MM.1S (cell line): ENCODE measurements around the gene ZNF619.
"Not testable (repeated sequence)": the region's sequence is repeated elsewhere in the genome, so short reads cannot be mapped to it uniquely, and the experiment has no call there.

ENCODE experiments used
- DNase-seq: peaks from one replicate; pipeline ENCODE4 v3.0.0-alpha.2; 2015
- H2AFZ ChIP-seq: fragments of 300-600 bp; sonication (generic); 2 replicates; pipeline ENCODE4 v1.6.0; 2016; ENCODE audit warnings: antibody characterized with exemption, low read length
- H3F3A ChIP-seq: fragments of 300-600 bp; sonication (generic); 2 replicates; pipeline ENCODE4 v1.6.1; 2016; ENCODE audit warnings: mild to moderate bottlenecking, antibody characterized with exemption, low read length, moderate library complexity, mixed read lengths; ENCODE audit not compliant: insufficient read depth
- H3K27ac ChIP-seq: fragments of 300-600 bp; sonication (generic); 2 replicates; pipeline ENCODE4 v1.5.1; 2016; ENCODE audit warnings: mild to moderate bottlenecking, low read length
- H3K27me3 ChIP-seq: fragments of 300-600 bp; sonication (generic); replicated peaks from 2 replicates; pipeline ENCODE4 v1.6.0; 2016; ENCODE audit warnings: low read length; ENCODE audit not compliant: insufficient read depth
- H3K36me3 ChIP-seq: fragments of 300-600 bp; sonication (generic); replicated peaks from 2 replicates; pipeline ENCODE4 v1.6.1; 2016; ENCODE audit warnings: mild to moderate bottlenecking, low read length, mixed read lengths; ENCODE audit not compliant: insufficient read depth
- H3K4me1 ChIP-seq: fragments of 300-600 bp; sonication (generic); 2 replicates; pipeline ENCODE4 v1.6.1; 2016; ENCODE audit warnings: low read length, mixed read lengths
- H3K4me2 ChIP-seq: fragments of 300-600 bp; sonication (generic); 2 replicates; pipeline ENCODE4 v1.6.0; 2016; ENCODE audit warnings: low read depth, low read length
- H3K4me3 ChIP-seq: fragments of 300-600 bp; sonication (generic); 2 replicates; pipeline ENCODE4 v1.5.1; 2016; ENCODE audit warnings: low read length, mixed read lengths
- H3K79me2 ChIP-seq: fragments of 300-600 bp; sonication (generic); 2 replicates; pipeline ENCODE4 v1.6.1; 2016; ENCODE audit warnings: mixed run types, low read length, mixed read lengths
- H3K9ac ChIP-seq: fragments of 300-600 bp; sonication (generic); 2 replicates; pipeline ENCODE4 v1.6.1; 2016; ENCODE audit warnings: low read length, mixed read lengths
- H3K9me2 ChIP-seq: fragments of 300-600 bp; sonication (generic); replicated peaks from 2 replicates; pipeline ENCODE4 v1.6.1; 2016; ENCODE audit warnings: mild to moderate bottlenecking, low read length, mixed read lengths; ENCODE audit not compliant: insufficient read depth
- H3K9me3 ChIP-seq: fragments of 300-600 bp; sonication (generic); replicated peaks from 2 replicates; pipeline ENCODE4 v1.6.1; 2016; ENCODE audit warnings: mild to moderate bottlenecking, low read length, mixed read lengths; ENCODE audit not compliant: insufficient read depth
- H4K20me1 ChIP-seq: fragments of 300-600 bp; sonication (generic); 2 replicates; pipeline ENCODE4 v1.6.1; 2016; ENCODE audit warnings: mild to moderate bottlenecking, low read length, moderate library complexity, mixed read lengths; ENCODE audit not compliant: insufficient read depth
- CTCF ChIP-seq: fragments of 300-600 bp; sonication (generic); IDR thresholded peaks from 2 replicates; pipeline ENCODE4 v1.5.1; 2016; ENCODE audit warnings: antibody characterized with exemption, low read length, mixed read lengths
- EZH2 ChIP-seq: fragments of 300-600 bp; sonication (generic); optimal IDR thresholded peaks from 2 replicates; pipeline ENCODE3; 2017; ENCODE audit warnings: low read depth, mild to moderate bottlenecking, antibody characterized with exemption, low read length, mixed read lengths
- EZH2phosphoT487 ChIP-seq: fragments of 300-600 bp; sonication (generic); IDR thresholded peaks from 2 replicates; pipeline ENCODE4 v1.6.1; 2018; ENCODE audit warnings: antibody characterized with exemption, low read length

ZNF619 gene

GRCh38 chr3:40461161-40461560 is 15.8 kb upstream of the ZNF619 start:
- Histone ChIP-seq H3K79me2 (peaks cover 30% of the 10 kb centered on the region), H3K36me3 (peaks cover 16% of the 10 kb centered on the region), H4K20me1 (peaks cover 5% of the 10 kb centered on the region; the same call in 1 of the 2 replicates), H3K4me3 (no peak overlapping the region), H2AFZ (no peak overlapping the region), H3K9ac (no peak overlapping the region), H3K9me3 (no peaks in the 10 kb centered on the region), H3F3A (peaks cover 23% of the 10 kb centered on the region), H3K4me2 (no peak overlapping the region), H3K4me1 (peaks cover 9% of the 10 kb centered on the region), H3K27me3 (no peaks in the 10 kb centered on the region), H3K27ac (no peak overlapping the region), H3K9me2 (no peaks in the 10 kb centered on the region)
- TF ChIP-seq CTCF (no peak), EZH2phosphoT487 (no peak), EZH2 (no peak)
- DNase-seq: no peak

- H3K9ac ChIP-seq, H3K4me3 ChIP-seq, H3K27me3 ChIP-seq, H4K20me1 ChIP-seq, H3K9me2 ChIP-seq, DNase-seq, H3K9me3 ChIP-seq, H3K27ac ChIP-seq, H3K4me2 ChIP-seq, H3K4me1 ChIP-seq, H2AFZ ChIP-seq: not testable (repeated sequence)
- Histone ChIP-seq H3F3A (peaks cover 30% of the 10 kb centered on the region), H3K79me2 (peaks cover 23% of the 10 kb centered on the region), H3K36me3 (peaks cover 16% of the 10 kb centered on the region)
Measured at GRCh38 chr3:40462838-40463237, 14.1 kb upstream of the ZNF619 start.

GRCh38 chr3:40463579-40463978 is 13.3 kb upstream of the ZNF619 start:
- peaks cover 16% of the 10 kb centered on the region for H3K79me2 ChIP-seq
- H3K9ac ChIP-seq: no peak overlapping the region
- no peak overlapping the region for H3K4me2 ChIP-seq
- no peaks in the 10 kb centered on the region for H3K9me2 ChIP-seq
- no peak overlapping the region for H3K27ac ChIP-seq
- peaks cover 30% of the 10 kb centered on the region for H3F3A ChIP-seq
- no peak overlapping the region for H3K4me3 ChIP-seq
- peaks cover 2% of the 10 kb centered on the region for H3K4me1 ChIP-seq
- H3K27me3 ChIP-seq: no peaks in the 10 kb centered on the region
- peaks cover 5% of the 10 kb centered on the region; the same call in 1 of the 2 replicates for H4K20me1 ChIP-seq
- H2AFZ ChIP-seq: no peak overlapping the region
- H3K9me3 ChIP-seq: no peaks in the 10 kb centered on the region
- no peak for DNase-seq
- no peak for TF ChIP-seq EZH2phosphoT487
- TF ChIP-seq CTCF: no peak
- H3K36me3 ChIP-seq: peaks cover 11% of the 10 kb centered on the region

- Histone ChIP-seq H3K4me1 (no peaks in the 10 kb centered on the region), H3K9me3 (no peaks in the 10 kb centered on the region), H3K79me2 (peaks cover 7% of the 10 kb centered on the region; the same call in 1 of the 2 replicates), H3K27ac (no peak overlapping the region), H3K4me2 (no peak overlapping the region), H4K20me1 (peaks cover 5% of the 10 kb centered on the region; the same call in 1 of the 2 replicates), H3K36me3 (peaks cover 8% of the 10 kb centered on the region), H2AFZ (no peak overlapping the region), H3K4me3 (no peak overlapping the region), H3K9me2 (no peaks in the 10 kb centered on the region), H3K27me3 (no peaks in the 10 kb centered on the region), H3F3A (peaks cover 30% of the 10 kb centered on the region), H3K9ac (no peak overlapping the region)
- TF ChIP-seq CTCF (no peak), EZH2phosphoT487 (no peak), EZH2 (no peak)
- no peak for DNase-seq
Measured at GRCh38 chr3:40464339-40465110, 12.4 kb upstream of the ZNF619 start.
